PFSK-1 (cell line): ENCODE measurements around the gene MYL4.

ENCODE experiments used
- FOXP2 ChIP-seq: optimal IDR thresholded peaks from 2 replicates; pipeline ENCODE3; 2011; ENCODE audit warnings: borderline replicate concordance, control low read depth, inconsistent platforms; ENCODE audit not compliant: insufficient read depth; ENCODE audit errors: extremely low read length, extremely low read depth
- POLR2AphosphoS5 ChIP-seq: IDR thresholded peaks from 2 replicates; pipeline ENCODE4 v1.6.1; 2012; ENCODE audit warnings: low read depth, mild to moderate bottlenecking, control low read depth, low read length, moderate library complexity
- SIN3A ChIP-seq: IDR thresholded peaks from 2 replicates; pipeline ENCODE4 v1.6.1; 2012; ENCODE audit warnings: mild to moderate bottlenecking, low read length, moderate library complexity, borderline replicate concordance; ENCODE audit not compliant: insufficient read depth
- TAF1 ChIP-seq: IDR thresholded peaks from 2 replicates; pipeline ENCODE4 v1.6.1; 2012; ENCODE audit warnings: low read length, control low read depth, borderline replicate concordance; ENCODE audit not compliant: insufficient read depth
- TF ChIP-seq, protein P1 (sequence below), 2 experiments: IDR thresholded peaks; 2 replicates each; pipeline versions ENCODE4 v1.6.1 to v1.8.0; 2011 to 2012; ENCODE audit warnings: low read depth in 2 of 2, low read length in 2 of 2, control low read depth in 1 of 2, inconsistent platforms in 1 of 2, mild to moderate bottlenecking in 1 of 2, moderate library complexity in 1 of 2; ENCODE audit not compliant: insufficient read depth in 1 of 2

The MYL4 gene

GRCh38 chr17:47264166-47264565 lies 55.0 kb downstream of the MYL4 start:
- TF ChIP-seq, protein P1, sequence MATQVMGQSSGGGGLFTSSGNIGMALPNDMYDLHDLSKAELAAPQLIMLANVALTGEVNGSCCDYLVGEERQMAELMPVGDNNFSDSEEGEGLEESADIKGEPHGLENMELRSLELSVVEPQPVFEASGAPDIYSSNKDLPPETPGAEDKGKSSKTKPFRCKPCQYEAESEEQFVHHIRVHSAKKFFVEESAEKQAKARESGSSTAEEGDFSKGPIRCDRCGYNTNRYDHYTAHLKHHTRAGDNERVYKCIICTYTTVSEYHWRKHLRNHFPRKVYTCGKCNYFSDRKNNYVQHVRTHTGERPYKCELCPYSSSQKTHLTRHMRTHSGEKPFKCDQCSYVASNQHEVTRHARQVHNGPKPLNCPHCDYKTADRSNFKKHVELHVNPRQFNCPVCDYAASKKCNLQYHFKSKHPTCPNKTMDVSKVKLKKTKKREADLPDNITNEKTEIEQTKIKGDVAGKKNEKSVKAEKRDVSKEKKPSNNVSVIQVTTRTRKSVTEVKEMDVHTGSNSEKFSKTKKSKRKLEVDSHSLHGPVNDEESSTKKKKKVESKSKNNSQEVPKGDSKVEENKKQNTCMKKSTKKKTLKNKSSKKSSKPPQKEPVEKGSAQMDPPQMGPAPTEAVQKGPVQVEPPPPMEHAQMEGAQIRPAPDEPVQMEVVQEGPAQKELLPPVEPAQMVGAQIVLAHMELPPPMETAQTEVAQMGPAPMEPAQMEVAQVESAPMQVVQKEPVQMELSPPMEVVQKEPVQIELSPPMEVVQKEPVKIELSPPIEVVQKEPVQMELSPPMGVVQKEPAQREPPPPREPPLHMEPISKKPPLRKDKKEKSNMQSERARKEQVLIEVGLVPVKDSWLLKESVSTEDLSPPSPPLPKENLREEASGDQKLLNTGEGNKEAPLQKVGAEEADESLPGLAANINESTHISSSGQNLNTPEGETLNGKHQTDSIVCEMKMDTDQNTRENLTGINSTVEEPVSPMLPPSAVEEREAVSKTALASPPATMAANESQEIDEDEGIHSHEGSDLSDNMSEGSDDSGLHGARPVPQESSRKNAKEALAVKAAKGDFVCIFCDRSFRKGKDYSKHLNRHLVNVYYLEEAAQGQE (IDR thresholded peaks at IDR 0.05; ENCODE audit: insufficient read depth in 1 of 2, low read depth in 2 of 2, low read length in 2 of 2), result no peak
- TF ChIP-seq SIN3A, result no peak
- TF ChIP-seq TAF1, result no peak
- TF ChIP-seq FOXP2, result no peak
- no peak for TF ChIP-seq POLR2AphosphoS5

GRCh38 chr17:47265983-47266541 lies 56.9 kb downstream of the MYL4 start:
- TF ChIP-seq TAF1 (no peak), POLR2AphosphoS5 (no peak), SIN3A (no peak), FOXP2 (no peak)
- TF ChIP-seq, protein P1 (IDR thresholded peaks at IDR 0.05; ENCODE audit: insufficient read depth in 1 of 2, low read depth in 2 of 2, low read length in 2 of 2), result no peak

- no peak for TF ChIP-seq FOXP2
- no peak for TF ChIP-seq TAF1
- TF ChIP-seq, protein P1 (IDR thresholded peaks at IDR 0.05; ENCODE audit: insufficient read depth in 1 of 2, low read depth in 2 of 2, low read length in 2 of 2), result no peak
- no peak for TF ChIP-seq SIN3A
- no peak for TF ChIP-seq POLR2AphosphoS5
These were observed 57.6 kb downstream of the MYL4 start for GRCh38 chr17:47266782-47267181.

DNA sequence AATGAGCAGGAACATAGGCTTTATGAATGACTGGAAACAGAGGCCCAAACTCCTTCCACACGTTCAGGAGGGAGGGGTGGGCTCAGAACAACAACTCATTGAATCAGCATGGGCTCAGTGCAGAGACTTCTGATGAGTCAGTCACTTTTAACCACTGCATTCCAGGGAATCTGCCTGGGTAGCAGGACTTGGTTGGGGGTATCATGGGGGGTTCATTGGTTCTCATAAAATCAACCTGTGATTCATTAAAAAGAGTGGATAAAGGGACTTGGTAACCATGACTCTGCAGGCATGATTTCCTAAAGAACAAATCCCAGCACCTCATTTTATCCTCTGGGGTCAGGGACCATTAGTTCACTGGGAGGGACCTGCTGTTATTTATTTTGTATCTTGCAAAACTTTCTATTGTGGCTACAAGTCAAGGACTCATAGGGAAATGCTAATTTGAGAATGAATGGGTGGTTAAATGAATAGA lies 58.2 kb downstream of the MYL4 start:
- TF ChIP-seq TAF1 (no peak), SIN3A (no peak), POLR2AphosphoS5 (no peak), FOXP2 (no peak)
- TF ChIP-seq, protein P1 (IDR thresholded peaks at IDR 0.05; ENCODE audit: insufficient read depth in 1 of 2, low read depth in 2 of 2, low read length in 2 of 2), result no peak
